Measurements from ENCODE around the gene UNC5C. TPM values are rescaled to one million over a fixed set of nuclear protein-coding genes. Genes with fewer than 3 reads are reported as not detected.

UNC5C gene
- total and polyA plus RNA-seq, 9 donors: 0.45 to 1.3 (median 0.80) TPM

DNA sequence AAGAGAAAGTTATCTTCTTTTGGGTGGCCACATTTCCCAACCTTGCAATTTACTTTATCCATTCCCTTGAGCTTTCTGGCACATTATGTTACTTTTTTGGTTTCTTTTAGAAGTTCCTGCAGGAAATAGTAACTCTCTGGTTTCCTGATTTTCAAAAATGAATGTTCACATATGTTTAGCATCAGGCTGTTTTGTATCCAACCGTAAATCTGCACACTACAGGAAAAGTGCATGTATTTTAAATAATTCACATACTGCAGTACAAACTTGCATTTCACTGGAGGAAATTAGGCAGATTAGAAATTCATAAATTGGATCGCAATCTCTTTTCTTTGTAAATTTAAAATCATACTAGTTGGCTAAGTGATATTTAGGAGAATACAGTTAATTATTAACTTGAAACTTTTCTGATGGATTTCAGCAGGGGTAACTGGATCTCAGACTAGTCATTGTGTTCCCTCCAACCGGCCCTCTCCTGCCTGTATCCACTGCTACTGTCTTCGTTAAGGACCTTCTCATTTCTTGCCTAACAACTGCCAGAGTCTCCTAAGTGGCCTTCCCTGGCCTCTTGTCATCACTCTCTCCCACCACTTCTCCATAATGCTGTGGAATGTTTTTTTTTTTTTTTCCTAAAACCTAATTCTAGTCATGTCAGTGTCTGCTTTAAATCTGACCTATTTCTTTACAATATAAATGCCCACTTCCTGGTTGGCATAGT is 137.2 kb downstream of the UNC5C start:
- WGBS (ENCODE audit: insufficient coverage): no CpG with 5 or more reads among the region's 4 CpGs

DNA sequence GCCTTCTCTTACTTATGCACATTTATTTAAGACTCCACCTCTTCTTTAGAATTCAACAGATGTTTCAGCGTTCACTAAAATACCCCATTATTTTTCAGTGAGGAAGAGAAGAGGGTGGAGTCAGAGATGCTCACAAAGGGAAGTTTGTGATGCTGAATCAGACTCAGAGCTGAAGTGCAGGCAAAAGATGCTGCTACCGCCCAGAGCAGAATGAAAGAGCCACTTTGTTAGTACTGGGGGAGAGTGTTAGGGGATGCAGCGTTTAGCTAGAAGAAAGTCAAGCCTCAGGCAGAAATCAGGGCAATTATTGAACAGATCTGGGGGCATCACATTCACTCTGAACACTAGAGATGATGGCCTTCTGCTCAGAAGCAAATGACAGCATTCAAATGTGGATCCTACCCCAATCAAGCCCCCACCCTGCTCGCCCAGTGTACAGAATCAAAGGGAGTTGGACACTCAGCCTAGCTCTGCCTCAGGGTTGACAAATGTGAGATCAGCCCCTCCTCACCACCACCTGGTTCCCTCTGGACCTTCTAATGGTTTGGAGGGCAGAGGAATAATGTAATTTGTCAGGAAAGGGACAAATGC is 138.3 kb downstream of the UNC5C start:
- H3K27ac ChIP-seq (ENCODE audit: low read length): no peak overlapping the region
- no peak for DNase-seq
- 90% methylated on average over 2 of the region's 4 CpGs for WGBS (ENCODE audit: insufficient coverage)

More for the DNA sequence above, 137.2 kb downstream of the UNC5C start:
- no peaks in the 10 kb centered on the region for H3K9me3 ChIP-seq (replicated peaks; ENCODE audit: control insufficient read depth, low read depth, low read length)
- H3K27ac ChIP-seq (ENCODE audit: low read length): peak overlapping the region; percentile 32
- peaks cover 9% of the 10 kb centered on the region for H3K4me1 ChIP-seq (ENCODE audit: control insufficient read depth, insufficient read depth, low read length)
- H3K4me3 ChIP-seq (ENCODE audit: low read length): no peak overlapping the region
- no peaks in the 10 kb centered on the region for H3K27me3 ChIP-seq (ENCODE audit: control insufficient read depth, insufficient read depth, low read length)
- H3K36me3 ChIP-seq (ENCODE audit: control insufficient read depth, insufficient read depth, low read length): no peaks in the 10 kb centered on the region
- peak; percentile 68 for DNase-seq

DNA sequence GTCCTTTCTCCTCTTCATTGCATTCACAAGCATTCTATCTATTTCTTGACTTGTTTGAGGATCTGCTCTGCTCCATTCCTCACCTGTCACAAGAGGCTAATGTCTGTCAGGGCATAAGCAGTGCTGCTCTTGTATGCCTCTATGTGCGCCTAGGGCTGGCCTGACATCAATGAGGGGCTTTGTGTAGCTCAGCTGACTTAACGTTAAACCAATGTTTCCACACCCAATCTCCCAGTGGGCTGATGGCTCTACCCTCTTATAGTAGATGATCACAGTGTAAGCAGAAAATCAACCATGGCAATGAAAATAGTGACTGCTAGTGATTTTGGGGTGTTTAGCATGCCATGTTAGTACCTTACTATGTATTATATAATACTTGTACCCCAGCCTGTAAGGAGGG is 139.0 kb downstream of the UNC5C start:
- no peak overlapping the region for H3K4me3 ChIP-seq (ENCODE audit: low read length)
- no peaks in the 10 kb centered on the region for H3K36me3 ChIP-seq (ENCODE audit: control insufficient read depth, insufficient read depth, low read length)
- no peaks in the 10 kb centered on the region for H3K9me3 ChIP-seq (replicated peaks; ENCODE audit: control insufficient read depth, low read depth, low read length)
- WGBS (ENCODE audit: insufficient coverage): no CpG with 5 or more reads among the region's 2 CpGs
- H3K4me1 ChIP-seq (ENCODE audit: control insufficient read depth, insufficient read depth, low read length): peaks cover 9% of the 10 kb centered on the region
- no peak overlapping the region for H3K27ac ChIP-seq (ENCODE audit: low read length)
- DNase-seq: no peak
- no peaks in the 10 kb centered on the region for H3K27me3 ChIP-seq (ENCODE audit: control insufficient read depth, insufficient read depth, low read length)

More for the DNA sequence above, 138.3 kb downstream of the UNC5C start:
- Histone ChIP-seq H3K27me3 (ENCODE audit: control insufficient read depth, insufficient read depth, low read length) (no peaks in the 10 kb centered on the region), H3K9me3 (replicated peaks; ENCODE audit: control insufficient read depth, low read depth, low read length) (no peaks in the 10 kb centered on the region), H3K4me1 (ENCODE audit: control insufficient read depth, insufficient read depth, low read length) (peaks cover 9% of the 10 kb centered on the region), H3K4me3 (ENCODE audit: low read length) (no peak overlapping the region), H3K36me3 (ENCODE audit: control insufficient read depth, insufficient read depth, low read length) (no peaks in the 10 kb centered on the region)

DNA sequence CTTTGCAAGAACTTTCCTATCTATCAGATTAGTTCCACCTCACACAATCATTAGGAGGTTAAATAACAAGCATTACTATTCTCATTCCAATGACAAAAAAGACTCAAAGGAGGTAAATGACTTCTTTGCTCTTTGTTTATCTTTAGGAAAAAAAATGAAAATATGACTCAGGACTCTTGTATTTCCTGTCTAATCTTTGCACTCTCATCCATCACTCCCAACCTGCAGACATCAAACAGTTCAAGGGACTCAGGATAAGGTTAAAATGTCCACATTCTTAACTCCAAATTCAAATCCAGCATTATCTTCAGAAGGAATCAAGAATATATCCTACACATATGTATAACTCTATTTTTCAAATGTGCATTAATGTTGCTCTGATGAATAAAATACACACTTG is 139.6 kb downstream of the UNC5C start:
- Histone ChIP-seq H3K4me1 (ENCODE audit: control insufficient read depth, insufficient read depth, low read length) (peaks cover 9% of the 10 kb centered on the region), H3K4me3 (ENCODE audit: low read length) (no peak overlapping the region), H3K27ac (ENCODE audit: low read length) (no peak overlapping the region), H3K27me3 (ENCODE audit: control insufficient read depth, insufficient read depth, low read length) (no peaks in the 10 kb centered on the region), H3K9me3 (replicated peaks; ENCODE audit: control insufficient read depth, low read depth, low read length) (no peaks in the 10 kb centered on the region), H3K36me3 (ENCODE audit: control insufficient read depth, insufficient read depth, low read length) (no peaks in the 10 kb centered on the region)
- DNase-seq: no peak

DNA sequence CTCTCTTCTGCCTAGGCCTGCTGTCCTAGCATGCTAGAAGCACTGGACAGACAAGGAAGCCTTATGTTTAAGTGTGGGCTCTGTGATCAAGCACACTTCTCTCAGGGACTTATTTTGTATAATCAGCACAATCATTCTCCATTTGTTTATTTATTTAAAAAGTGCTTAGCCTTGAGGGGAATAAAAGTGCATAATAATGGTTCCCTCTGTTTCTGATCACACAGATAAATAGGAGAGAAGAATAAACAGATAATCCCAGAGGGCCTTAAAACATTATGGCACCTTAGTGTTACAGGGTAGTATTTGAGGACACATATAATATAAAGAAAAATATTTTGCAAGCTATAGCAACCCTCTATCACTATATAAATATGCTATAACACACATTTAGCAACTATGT is 146.5 kb downstream of the UNC5C start:
- H3K27me3 ChIP-seq (ENCODE audit: control insufficient read depth, insufficient read depth, low read length): no peaks in the 10 kb centered on the region

DNA sequence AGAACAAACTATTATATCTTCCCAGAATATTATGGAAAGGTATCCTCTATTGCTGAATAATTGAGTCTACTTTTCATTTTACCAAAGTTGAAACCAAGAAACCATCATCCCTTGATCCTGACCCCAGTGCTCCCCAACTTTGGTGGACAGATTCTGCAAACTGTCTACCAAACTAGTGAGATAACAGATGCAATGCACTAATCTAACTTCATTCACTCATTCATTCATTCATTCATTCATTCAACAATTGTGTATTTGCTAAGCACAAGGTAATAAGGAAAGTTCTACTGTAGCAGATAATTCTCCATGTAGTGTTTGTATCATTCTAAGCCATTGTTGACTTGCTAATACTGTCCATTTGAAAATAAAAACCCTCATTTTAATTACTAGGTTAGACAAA is 150.6 kb downstream of the UNC5C start:
- DNase-seq: no peak
- H3K27me3 ChIP-seq (ENCODE audit: control insufficient read depth, insufficient read depth, low read length): no peaks in the 10 kb centered on the region
- H3K4me3 ChIP-seq (ENCODE audit: low read length): no peak overlapping the region
- no peak overlapping the region for H3K27ac ChIP-seq (ENCODE audit: low read length)
- H3K36me3 ChIP-seq (ENCODE audit: control insufficient read depth, insufficient read depth, low read length): no peaks in the 10 kb centered on the region
- H3K9me3 ChIP-seq (replicated peaks; ENCODE audit: control insufficient read depth, low read depth, low read length): no peaks in the 10 kb centered on the region
- no peaks in the 10 kb centered on the region for H3K4me1 ChIP-seq (ENCODE audit: control insufficient read depth, insufficient read depth, low read length)

More for the DNA sequence above, 146.5 kb downstream of the UNC5C start:
- Histone ChIP-seq H3K4me3 (ENCODE audit: low read length) (no peak overlapping the region), H3K9me3 (replicated peaks; ENCODE audit: control insufficient read depth, low read depth, low read length) (no peaks in the 10 kb centered on the region), H3K4me1 (ENCODE audit: control insufficient read depth, insufficient read depth, low read length) (no peaks in the 10 kb centered on the region), H3K27ac (ENCODE audit: low read length) (no peak overlapping the region), H3K36me3 (ENCODE audit: control insufficient read depth, insufficient read depth, low read length) (no peaks in the 10 kb centered on the region)
- DNase-seq: no peak

DNA sequence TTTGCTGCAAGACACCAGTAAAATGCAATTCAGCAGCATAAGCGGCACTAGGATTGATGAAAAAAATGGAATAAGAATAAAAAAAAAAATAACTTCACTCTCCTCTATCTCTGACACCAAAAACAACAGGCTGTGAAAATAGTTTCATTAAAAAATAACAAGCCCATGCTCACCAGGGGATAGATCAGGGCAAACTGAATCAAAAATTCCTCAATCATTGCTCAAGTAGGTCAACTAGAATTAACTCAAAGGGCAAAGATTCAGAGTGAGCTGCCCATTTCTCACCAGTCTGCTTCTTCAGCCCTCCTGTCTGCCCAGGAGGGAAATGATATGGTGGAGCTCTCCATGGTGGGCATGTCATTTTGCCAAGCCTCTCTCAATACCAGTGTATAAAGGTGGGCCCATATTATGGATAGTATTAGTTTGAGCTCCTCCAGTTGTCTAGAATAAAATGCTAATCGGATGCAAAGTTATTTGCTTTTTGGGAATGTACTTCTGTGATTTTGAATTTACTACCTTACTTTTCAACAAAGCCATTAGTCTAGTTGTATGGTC is 153.9 kb downstream of the UNC5C start:
- Histone ChIP-seq H3K4me3 (ENCODE audit: low read length) (no peak overlapping the region), H3K27me3 (ENCODE audit: control insufficient read depth, insufficient read depth, low read length) (no peaks in the 10 kb centered on the region), H3K27ac (ENCODE audit: low read length) (no peak overlapping the region), H3K36me3 (ENCODE audit: control insufficient read depth, insufficient read depth, low read length) (no peaks in the 10 kb centered on the region), H3K9me3 (replicated peaks; ENCODE audit: control insufficient read depth, low read depth, low read length) (no peaks in the 10 kb centered on the region), H3K4me1 (ENCODE audit: control insufficient read depth, insufficient read depth, low read length) (no peaks in the 10 kb centered on the region)
- DNase-seq: no peak
- no CpG with 5 or more reads among the region's 2 CpGs for WGBS (ENCODE audit: insufficient coverage)

DNA sequence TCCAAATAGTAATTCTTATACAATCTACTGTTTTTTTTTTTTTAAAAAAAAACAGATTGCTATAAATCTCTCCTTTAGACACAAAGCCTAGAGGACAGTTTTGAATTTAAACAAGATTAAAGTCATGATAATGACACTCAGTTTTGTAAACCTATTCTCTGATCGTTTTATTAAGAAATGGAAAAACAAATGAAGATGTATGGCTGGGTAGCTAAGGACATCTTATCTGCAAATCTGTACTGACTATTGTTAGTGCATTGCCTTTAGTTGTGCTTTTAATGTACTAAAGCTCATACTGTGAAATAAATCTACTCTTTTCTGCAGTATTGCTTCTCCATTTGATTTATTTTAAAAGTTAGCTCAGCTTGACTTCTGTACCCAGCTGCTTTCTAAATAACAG is 155.0 kb downstream of the UNC5C start:
- no peak overlapping the region for H3K4me3 ChIP-seq (ENCODE audit: low read length)
- DNase-seq: no peak
- H3K9me3 ChIP-seq (replicated peaks; ENCODE audit: control insufficient read depth, low read depth, low read length): no peaks in the 10 kb centered on the region
- H3K27ac ChIP-seq (ENCODE audit: low read length): no peak overlapping the region
- no peaks in the 10 kb centered on the region for H3K27me3 ChIP-seq (ENCODE audit: control insufficient read depth, insufficient read depth, low read length)
- H3K4me1 ChIP-seq (ENCODE audit: control insufficient read depth, insufficient read depth, low read length): no peaks in the 10 kb centered on the region
- WGBS (ENCODE audit: insufficient coverage): no CpG with 5 or more reads among the region's 1 CpG
- H3K36me3 ChIP-seq (ENCODE audit: control insufficient read depth, insufficient read depth, low read length): no peaks in the 10 kb centered on the region

DNA sequence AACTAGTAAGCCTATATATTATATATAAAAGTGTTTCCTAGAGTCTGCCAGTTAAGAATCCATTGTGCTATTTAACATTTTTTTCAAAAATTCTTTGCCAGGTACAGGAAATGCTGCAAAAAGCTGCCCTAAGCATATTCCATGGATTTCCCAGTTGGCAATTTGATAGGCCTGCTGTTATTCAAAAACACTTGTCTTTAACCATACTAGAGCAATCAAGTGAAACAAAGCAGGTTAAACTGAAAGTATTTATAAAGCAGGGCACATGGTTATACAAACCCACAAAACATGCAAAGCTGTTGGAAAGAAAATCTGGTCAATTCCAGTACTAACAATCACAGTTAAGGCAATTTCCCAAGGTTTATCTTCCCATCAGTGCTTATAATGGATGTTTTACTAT is 159.9 kb downstream of the UNC5C start:
- Histone ChIP-seq H3K4me1 (ENCODE audit: control insufficient read depth, insufficient read depth, low read length) (no peaks in the 10 kb centered on the region), H3K9me3 (replicated peaks; ENCODE audit: control insufficient read depth, low read depth, low read length) (no peaks in the 10 kb centered on the region), H3K27me3 (ENCODE audit: control insufficient read depth, insufficient read depth, low read length) (no peaks in the 10 kb centered on the region), H3K4me3 (ENCODE audit: low read length) (no peak overlapping the region), H3K27ac (ENCODE audit: low read length) (no peak overlapping the region), H3K36me3 (ENCODE audit: control insufficient read depth, insufficient read depth, low read length) (no peaks in the 10 kb centered on the region)
- DNase-seq: no peak

DNA sequence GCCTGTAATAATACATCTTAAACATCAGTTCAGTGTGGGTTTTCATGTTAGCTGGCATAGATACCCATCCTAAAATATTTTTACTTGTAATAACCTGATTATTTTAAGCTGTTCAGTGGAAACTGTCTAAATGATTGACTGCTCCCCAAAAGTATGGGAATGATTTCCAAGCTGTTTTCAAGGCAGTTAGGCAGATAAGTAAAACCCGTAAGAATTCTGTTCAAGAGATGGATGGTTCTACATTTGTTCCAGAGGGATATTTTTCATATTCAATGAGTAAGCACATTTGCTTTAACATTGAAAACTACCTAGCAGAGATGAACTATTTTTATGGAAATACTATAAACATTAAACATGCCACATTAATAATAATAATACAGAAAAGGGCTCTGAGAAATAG is 161.1 kb downstream of the UNC5C start:
- H3K27ac ChIP-seq (ENCODE audit: low read length): no peak overlapping the region
- no CpG with 5 or more reads among the region's 1 CpG for WGBS (ENCODE audit: insufficient coverage)
- H3K36me3 ChIP-seq (ENCODE audit: control insufficient read depth, insufficient read depth, low read length): no peaks in the 10 kb centered on the region

More for the DNA sequence above, 161.1 kb downstream of the UNC5C start:
- no peak for DNase-seq
- Histone ChIP-seq H3K4me1 (ENCODE audit: control insufficient read depth, insufficient read depth, low read length) (no peaks in the 10 kb centered on the region), H3K4me3 (ENCODE audit: low read length) (no peak overlapping the region), H3K9me3 (replicated peaks; ENCODE audit: control insufficient read depth, low read depth, low read length) (no peaks in the 10 kb centered on the region), H3K27me3 (ENCODE audit: control insufficient read depth, insufficient read depth, low read length) (no peaks in the 10 kb centered on the region)

Measured in muscle of leg (tissue), 11 donors.